Activated effector memory CD4-positive, alpha-beta T cell treated with anti-CD3 and anti-CD28 coated beads, Interleukin-2, amount 50 U/mL, for 16 hours (primary cell): ENCODE results near the gene RASD1.

Source experiments
- DNase-seq: peaks from one replicate; pipeline ENCODE4 v3.0.0-alpha.2; 2020

RASD1 gene

GRCh38 chr17:17526369-17526768 is 30.2 kb upstream of the RASD1 start:
- DNase-seq: no peak

DNA sequence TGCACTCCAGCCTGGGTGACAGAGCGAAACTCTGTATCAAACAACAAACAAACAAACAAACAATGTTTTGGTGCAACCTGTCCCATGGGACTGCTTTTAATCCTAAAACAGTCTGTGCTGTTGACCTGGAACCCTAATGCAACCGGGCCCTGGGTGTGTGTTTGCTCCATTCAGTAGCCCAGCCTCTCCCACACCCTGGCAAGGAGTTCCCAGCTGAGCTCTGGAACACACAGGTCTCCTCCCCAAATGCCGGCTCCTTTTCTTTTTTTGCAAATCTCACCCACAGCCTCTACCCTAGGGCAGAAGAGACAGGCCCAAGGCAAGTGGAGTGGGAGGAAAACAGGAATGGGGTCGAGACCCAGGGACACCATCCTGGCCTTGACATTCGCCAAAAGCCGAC is 29.8 kb upstream of the RASD1 start:
- no peak for DNase-seq

GRCh38 chr17:17525311-17525710 is 29.1 kb upstream of the RASD1 start:
- DNase-seq: no peak

- DNase-seq: no peak
These were observed 27.7 kb upstream of the RASD1 start for GRCh38 chr17:17523731-17524490.

- no peak for DNase-seq
These were observed 27.0 kb upstream of the RASD1 start for GRCh38 chr17:17523001-17523730.

GRCh38 chr17:17520599-17521232 is 24.5 kb upstream of the RASD1 start:
- DNase-seq: no peak

DNA sequence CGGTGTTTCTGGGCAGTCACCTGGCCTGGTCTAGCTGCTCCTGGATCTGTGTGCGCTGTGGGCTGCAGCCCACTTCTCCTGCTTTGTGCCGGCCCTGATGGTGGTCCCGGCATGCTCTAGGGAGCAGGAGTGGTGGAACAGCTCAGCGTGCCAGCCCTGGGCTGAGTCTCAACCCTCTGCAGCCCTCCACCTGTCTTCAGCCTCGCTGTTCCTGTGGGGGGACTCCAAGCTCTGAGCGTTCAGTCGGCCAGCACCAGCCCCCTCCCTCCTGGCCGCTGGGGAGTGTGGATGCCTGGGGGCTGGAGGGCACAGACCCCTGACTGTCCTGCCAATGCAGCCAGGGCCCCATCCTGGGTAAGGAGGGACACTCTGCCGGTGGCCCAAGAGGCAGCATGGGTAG is 23.7 kb upstream of the RASD1 start:
- DNase-seq: no peak

DNA sequence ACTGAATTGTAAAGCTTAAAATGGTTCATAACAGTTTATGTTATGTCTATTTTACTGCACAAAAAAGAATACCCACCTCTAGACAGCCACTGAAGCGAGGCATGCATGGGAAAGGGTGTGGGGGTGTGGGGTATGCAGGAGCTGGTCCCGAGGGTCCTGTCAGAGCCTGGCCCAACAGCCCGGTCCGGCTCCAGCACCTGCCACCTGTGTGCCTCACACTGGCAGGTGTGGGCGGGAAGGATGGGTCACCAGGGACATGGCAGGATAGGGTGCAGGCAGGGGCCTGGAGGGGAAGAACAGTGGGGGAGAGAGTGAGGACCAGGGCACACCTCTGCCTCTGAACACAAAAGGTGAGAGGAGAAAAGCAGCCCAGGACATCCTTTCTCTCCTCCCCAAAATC is 22.8 kb upstream of the RASD1 start:
- no peak for DNase-seq

GRCh38 chr17:17518014-17518413 is 21.8 kb upstream of the RASD1 start:
- DNase-seq: no peak

GRCh38 chr17:17516941-17517720 is 20.9 kb upstream of the RASD1 start:
- no peak for DNase-seq

- DNase-seq: no peak
These were observed 20.0 kb upstream of the RASD1 start for GRCh38 chr17:17515934-17516930.

GRCh38 chr17:17514993-17515933 is 19.1 kb upstream of the RASD1 start:
- no peak for DNase-seq

GRCh38 chr17:17514361-17514992 is 18.3 kb upstream of the RASD1 start:
- no peak for DNase-seq

DNA sequence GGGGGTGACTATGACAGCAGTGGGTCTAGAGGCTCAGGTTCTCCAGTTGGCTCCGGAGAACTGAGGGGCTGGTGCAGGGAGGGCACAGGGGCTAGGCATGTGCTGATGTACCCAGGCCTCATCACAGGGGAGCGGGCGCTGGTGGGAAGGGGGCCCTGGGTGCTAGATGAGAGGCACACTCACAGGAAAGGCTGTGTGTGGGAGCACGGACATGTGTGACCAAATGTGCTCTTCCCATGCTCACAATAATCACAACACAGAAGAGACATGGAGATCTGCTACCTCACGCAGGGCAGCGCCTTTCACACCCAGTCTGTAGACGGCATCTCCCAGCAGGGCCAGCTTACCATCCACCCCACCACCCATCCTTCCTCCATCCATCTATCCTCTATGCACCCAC is 17.4 kb upstream of the RASD1 start:
- no peak for DNase-seq

DNA sequence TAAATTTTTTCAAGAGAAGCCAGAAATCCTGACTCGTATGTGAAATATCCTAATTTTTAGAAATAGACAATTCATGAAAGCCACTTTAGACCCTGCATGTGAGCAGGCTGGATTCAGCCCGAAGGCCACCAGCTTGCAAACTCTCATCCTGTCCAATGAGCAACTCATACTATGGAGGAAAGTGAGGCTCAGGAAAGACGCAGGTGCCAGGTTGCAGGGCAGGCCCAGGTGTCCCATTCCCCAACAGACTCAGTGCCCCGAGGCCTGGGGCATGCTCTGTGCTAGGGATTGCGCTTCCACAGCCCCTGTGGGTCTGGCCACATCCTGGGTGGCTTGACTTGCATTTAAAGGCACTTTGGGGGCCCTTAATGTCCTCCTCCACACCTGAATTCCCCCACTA is 16.7 kb upstream of the RASD1 start:
- DNase-seq: no peak

DNA sequence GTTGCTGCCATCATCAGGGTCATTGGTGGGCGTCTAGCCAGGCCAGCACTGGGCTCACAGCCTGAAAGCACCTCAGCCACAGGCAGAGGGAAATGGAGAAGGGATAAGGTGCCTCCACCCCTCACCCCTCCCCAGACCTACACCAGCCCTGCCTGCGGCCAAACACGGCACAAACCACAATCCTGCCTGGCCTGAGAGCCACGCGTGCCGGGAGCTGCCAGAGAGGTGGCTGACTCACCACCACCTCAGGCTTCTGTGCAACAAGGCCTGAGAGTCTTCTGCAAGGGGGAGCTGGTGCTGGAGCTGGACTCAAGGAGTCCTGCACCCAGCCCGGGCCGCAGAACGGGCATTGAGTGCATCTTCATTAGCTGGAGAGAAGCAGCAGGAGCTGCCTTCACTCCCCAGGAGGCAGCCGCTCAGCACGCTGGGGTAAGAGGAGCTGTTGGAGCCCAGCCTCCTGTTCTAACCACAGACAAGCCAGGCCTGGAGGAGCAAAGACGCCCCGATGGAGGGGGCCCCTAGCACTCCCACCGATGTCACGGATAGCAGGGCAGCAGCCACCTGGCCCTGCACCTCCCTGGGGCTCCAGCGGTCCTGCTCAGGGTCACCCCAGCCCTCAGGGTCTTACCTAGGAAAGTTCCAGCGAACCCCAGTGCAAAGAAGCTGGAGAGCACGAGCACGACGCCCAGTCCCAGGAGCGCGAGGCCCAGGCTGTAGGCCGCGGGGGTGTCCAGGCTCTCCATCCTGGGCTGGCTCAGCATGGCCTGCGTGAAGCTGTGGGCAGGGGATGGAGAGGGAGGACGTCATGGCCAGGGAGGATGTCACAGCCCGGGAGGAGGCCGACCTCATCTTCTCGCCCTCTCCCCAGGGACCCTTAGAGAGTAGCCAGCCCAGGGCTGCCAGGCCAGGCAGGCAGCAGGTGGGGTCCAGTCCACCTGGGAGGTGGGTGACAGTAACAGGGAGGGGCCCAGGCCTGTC is 16.0 kb upstream of the RASD1 start:
- DNase-seq: no peak

DNA sequence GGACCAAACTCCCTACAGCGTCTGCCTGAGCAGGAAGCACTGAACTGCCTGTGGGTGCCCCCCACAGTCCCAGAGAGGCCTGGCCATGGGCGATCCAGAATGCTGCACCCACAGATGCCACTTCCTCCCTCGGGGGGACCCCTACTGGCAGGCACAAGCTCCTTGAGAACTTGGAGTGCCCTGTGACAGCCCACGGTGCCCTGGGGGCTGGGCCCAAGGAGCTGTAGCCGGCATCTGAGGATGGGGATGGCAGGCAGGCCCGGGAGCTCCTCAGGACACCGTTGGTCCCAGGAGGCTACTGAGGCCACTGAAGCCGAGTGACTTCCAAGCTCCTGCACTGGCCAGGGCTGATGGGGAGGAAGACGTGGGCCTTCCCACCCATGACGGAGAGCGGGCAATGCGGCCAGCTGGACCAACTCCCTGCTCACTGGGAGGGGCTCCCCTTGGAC is 15.1 kb upstream of the RASD1 start:
- DNase-seq: no peak

DNA sequence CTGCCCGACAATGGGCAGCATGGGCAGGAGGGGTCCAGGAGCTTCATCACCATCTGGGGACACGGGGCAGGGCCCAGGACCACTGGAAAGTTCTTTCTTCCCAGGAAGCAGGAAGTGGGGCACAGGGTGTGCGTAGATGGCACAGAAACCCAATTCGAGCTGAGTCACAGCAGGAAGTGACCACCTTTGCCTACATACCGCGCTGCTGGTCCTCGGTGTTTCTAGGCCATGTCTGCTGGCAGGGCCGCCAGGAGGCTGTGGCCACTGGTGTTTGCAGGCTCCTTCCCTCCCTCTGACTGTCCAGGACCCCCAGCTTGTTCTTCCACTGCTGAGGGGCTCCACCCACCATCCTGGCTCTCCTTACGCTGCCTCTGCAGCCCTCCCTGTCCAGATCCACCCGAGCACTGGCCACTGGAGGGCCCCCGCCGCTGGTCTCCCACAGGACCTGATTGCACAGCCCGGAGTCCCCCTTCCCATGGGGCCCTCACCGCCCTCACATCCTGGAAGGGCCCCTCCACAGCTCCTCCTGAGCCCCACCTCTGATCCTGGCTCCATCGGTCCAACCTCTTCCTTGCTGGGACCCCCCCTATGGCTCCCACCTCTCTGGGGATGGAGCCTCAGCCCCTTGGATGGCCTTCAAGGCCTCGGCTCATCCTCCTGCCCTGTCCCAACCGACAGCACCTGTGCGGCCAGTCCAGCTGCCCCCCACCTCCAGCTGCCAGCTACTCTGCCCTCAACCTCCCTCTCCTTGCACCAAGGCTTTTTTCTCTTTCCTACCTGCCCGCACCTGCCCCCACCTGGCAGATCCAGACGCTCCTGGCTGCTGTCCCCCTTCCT is 14.5 kb upstream of the RASD1 start:
- no peak for DNase-seq
